ENCODE data around the gene RDH8. TPM values are rescaled to one million over a fixed set of nuclear protein-coding genes. Genes with fewer than 3 reads are reported as not detected.

Gene RDH8
- total RNA-seq, 1 experiment from 2014 or later, result not detected

- CTCF ChIA-PET, result no interaction called here
These were observed 5.0 kb downstream of the RDH8 start for GRCh38 chr19:10018263-10018662.

DNA sequence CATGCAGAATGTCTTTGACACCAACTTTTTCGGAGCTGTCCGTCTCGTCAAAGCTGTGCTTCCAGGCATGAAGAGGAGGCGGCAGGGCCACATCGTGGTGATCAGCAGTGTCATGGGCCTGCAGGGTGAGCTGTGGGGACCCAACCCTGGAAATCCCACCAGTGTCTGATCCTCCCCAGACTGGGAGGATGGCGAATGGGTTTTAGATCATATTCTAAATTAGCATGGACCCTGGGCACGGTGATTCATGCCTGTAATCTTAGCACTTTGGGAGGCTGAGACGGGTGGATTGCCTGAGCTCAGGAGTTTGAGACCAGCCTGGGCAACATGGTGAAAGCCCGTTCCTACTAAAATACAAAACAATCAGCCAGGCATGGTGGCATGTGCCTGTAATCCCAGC lies 5.5 kb downstream of the RDH8 start:
- H3K27me3 ChIP-seq (ENCODE audit: control insufficient read depth, insufficient read depth, low read length), result no peaks in the 10 kb centered on the region
- no peaks in the 10 kb centered on the region for H3K4me1 ChIP-seq (ENCODE audit: control insufficient read depth, insufficient read depth, low read length)
- in situ Hi-C loops (cut with HindIII; ENCODE audit: low pct_unique_long_range_greater_than_20kb, low sequenced_read_pairs), result no loop called here
- DNase-seq (ENCODE audit: low read depth, low spot score), result no peak
- CTCF ChIA-PET, result no interaction called here
- TF ChIP-seq POLR2AphosphoS5 (IDR thresholded peaks at IDR 0.05; ENCODE audit: low read depth, low read length) (no peak), SIN3A (IDR thresholded peaks at IDR 0.05; ENCODE audit: borderline replicate concordance, insufficient read depth, low read depth, low read length) (no peak), TCF7L2 (IDR thresholded peaks at IDR 0.05; ENCODE audit: low read depth, low read length) (no peak), REST (IDR thresholded peaks at IDR 0.05; ENCODE audit: insufficient read depth in 1 of 2, low read depth in 2 of 2, low read length in 1 of 2) (no peak)
- TF ChIP-seq, protein P1, sequence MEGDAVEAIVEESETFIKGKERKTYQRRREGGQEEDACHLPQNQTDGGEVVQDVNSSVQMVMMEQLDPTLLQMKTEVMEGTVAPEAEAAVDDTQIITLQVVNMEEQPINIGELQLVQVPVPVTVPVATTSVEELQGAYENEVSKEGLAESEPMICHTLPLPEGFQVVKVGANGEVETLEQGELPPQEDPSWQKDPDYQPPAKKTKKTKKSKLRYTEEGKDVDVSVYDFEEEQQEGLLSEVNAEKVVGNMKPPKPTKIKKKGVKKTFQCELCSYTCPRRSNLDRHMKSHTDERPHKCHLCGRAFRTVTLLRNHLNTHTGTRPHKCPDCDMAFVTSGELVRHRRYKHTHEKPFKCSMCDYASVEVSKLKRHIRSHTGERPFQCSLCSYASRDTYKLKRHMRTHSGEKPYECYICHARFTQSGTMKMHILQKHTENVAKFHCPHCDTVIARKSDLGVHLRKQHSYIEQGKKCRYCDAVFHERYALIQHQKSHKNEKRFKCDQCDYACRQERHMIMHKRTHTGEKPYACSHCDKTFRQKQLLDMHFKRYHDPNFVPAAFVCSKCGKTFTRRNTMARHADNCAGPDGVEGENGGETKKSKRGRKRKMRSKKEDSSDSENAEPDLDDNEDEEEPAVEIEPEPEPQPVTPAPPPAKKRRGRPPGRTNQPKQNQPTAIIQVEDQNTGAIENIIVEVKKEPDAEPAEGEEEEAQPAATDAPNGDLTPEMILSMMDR (IDR thresholded peaks at IDR 0.05), result no peak
- H3K36me3 ChIP-seq (ENCODE audit: control insufficient read depth, insufficient read depth, low read length), result no peaks in the 10 kb centered on the region
- H3K9me3 ChIP-seq (ENCODE audit: control insufficient read depth, insufficient read depth, low read depth, low read length), result no peaks in the 10 kb centered on the region
- no peak overlapping the region for H3K27ac ChIP-seq (ENCODE audit: low read length)
- intact Hi-C loops (cut with micrococcal nuclease; ENCODE audit: unreplicated experiment), result no loop called here
- ATAC-seq, result no peak
- BruUV-seq (replicated peaks), result no TSS peak
- no peak overlapping the region for H3K4me3 ChIP-seq (ENCODE audit: low read depth in 2 of 2, low read length in 2 of 2)
- POLR2A ChIA-PET, result no interaction called here

More at GRCh38 chr19:10018263-10018662, 5.0 kb downstream of the RDH8 start:
- Histone ChIP-seq H3K36me3 (ENCODE audit: control insufficient read depth, insufficient read depth, low read length) (no peaks in the 10 kb centered on the region), H3K4me1 (ENCODE audit: control insufficient read depth, insufficient read depth, low read length) (no peaks in the 10 kb centered on the region), H3K9me3 (ENCODE audit: control insufficient read depth, insufficient read depth, low read depth, low read length) (no peaks in the 10 kb centered on the region), H3K27ac (ENCODE audit: low read length) (no peak overlapping the region), H3K27me3 (ENCODE audit: control insufficient read depth, insufficient read depth, low read length) (no peaks in the 10 kb centered on the region), H3K4me3 (ENCODE audit: low read depth in 2 of 2, low read length in 2 of 2) (no peak overlapping the region)
- BruUV-seq (replicated peaks), result no TSS peak
- DNase-seq (ENCODE audit: low read depth, low spot score) (no peak), ATAC-seq (no peak)
- POLR2A ChIA-PET, result no interaction called here
- in situ Hi-C loops (cut with HindIII; ENCODE audit: low pct_unique_long_range_greater_than_20kb, low sequenced_read_pairs) (no loop called here), intact Hi-C loops (cut with micrococcal nuclease; ENCODE audit: unreplicated experiment) (no loop called here)
- TF ChIP-seq REST (IDR thresholded peaks at IDR 0.05; ENCODE audit: insufficient read depth in 1 of 2, low read depth in 2 of 2, low read length in 1 of 2) (no peak), TCF7L2 (IDR thresholded peaks at IDR 0.05; ENCODE audit: low read depth, low read length) (no peak), POLR2AphosphoS5 (IDR thresholded peaks at IDR 0.05; ENCODE audit: low read depth, low read length) (no peak), SIN3A (IDR thresholded peaks at IDR 0.05; ENCODE audit: borderline replicate concordance, insufficient read depth, low read depth, low read length) (no peak)
- TF ChIP-seq, protein P1 (IDR thresholded peaks at IDR 0.05), result no peak
